SKM-1 (cell line): ENCODE data around the gene SPARC.
"Not testable (repeated sequence)": the region's sequence is repeated elsewhere in the genome, so short reads cannot be mapped to it uniquely, and the experiment has no call there.

ENCODE experiments used
- DNase-seq: peaks from one replicate; lab custom pipeline; 2025; ENCODE audit not compliant: unreplicated experiment; lab: John Stamatoyannopoulos, UW

SPARC gene

GRCh38 chr5:151686674-151687407 is at the start of gene SPARC:
Gene SPARC, minus strand, starts transcription at chr5:151686915. Its CDS starts 10,727 bp downstream, at chr5:151676188.
- DNase-seq: peak; percentile 56

GRCh38 chr5:151735646-151736045 is 48.9 kb upstream of the SPARC start:
- no peak for DNase-seq

- DNase-seq: no peak
Measured at GRCh38 chr5:151734064-151734408, 47.3 kb upstream of the SPARC start.

GRCh38 chr5:151733358-151734063 is 46.8 kb upstream of the SPARC start:
- DNase-seq: no peak

DNA sequence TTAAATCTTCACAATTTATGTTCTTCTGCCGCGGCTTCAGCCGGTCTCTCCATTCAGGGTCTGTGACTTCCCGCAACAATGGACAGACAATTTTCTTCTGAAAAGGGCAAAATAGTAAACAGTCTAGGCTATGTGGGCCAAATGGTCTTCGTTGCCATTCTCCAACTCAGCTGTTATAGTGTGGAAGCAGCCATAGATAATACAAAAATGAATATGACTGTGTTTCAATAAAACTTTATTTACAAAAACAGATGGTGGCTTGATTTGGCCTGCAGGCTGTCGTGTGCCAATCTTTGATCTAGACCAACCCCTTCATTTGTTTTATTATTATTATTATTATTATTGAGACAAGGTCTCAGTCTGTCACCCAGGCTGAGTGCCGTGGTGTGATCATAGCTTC is 43.7 kb upstream of the SPARC start:
- no peak for DNase-seq

GRCh38 chr5:151729597-151729996 is 42.9 kb upstream of the SPARC start:
- not testable (repeated sequence) for DNase-seq

DNA sequence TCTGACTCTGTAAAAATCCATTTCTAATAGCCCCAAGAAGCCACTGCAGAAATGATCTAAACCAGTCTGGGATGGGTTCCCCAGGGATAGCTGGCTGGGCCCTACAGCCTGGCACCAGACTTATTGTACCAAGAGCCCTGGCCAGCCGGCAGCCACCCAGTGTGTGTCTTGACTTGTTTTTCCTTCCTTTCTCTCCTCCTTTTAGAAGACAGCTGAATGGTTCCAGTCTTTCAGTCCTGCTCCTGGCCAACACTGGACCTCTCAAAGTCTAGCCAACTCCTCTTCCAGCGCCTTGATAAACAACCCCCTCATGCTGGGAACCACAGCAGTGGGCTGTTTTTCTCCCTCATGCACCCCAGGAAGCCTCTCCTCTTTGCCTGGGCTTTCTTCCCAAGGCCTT is 37.6 kb upstream of the SPARC start:
- DNase-seq: no peak

DNA sequence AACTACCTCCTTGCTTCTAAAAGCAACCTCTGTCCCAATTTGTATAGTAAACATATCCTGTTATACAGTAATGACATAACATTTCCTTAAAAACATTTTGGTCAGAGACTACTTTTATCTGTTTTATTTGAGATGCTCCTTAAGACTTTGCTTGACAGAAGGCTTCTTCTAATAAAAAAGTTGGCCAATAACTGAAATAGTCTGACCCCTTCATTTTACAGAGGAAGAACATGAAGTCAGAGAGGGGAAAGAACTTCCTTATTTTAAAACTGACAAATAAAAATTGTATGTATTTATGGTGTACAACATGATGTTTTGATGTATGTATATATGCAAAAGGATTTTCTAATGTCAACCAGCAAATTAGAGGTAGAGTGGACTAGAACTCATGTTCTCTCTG is 35.8 kb upstream of the SPARC start:
- DNase-seq: peak; percentile 22

GRCh38 chr5:151721812-151722391 is 35.2 kb upstream of the SPARC start:
- DNase-seq: no peak

GRCh38 chr5:151721087-151721646 is 34.5 kb upstream of the SPARC start:
- DNase-seq: no peak

- peak; percentile 57 for DNase-seq
Measured at GRCh38 chr5:151720215-151720614, 33.5 kb upstream of the SPARC start.

GRCh38 chr5:151719228-151720000 is 32.7 kb upstream of the SPARC start:
- DNase-seq: no peak

- no peak for DNase-seq
Measured at GRCh38 chr5:151718646-151719045, 31.9 kb upstream of the SPARC start.

GRCh38 chr5:151718153-151718552 is 31.4 kb upstream of the SPARC start:
- DNase-seq: no peak

DNA sequence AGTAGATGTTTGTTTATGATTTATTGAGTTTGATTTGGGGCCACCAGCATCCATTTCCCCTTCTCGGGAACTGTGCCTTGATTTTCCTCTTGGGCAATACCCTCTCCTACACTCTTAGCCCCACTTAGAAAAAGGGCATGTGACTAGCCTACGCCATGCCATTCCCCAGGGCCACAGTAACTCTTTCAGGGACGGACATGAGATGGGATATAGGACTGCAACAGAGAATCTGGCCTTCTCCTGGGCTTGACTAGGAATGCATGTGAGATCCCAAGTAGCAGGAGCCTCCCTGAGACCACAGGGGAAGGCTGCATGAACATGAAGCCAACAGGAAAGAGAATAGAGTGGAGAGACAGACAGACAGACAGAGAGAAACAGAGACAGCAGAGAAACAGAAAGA is 30.7 kb upstream of the SPARC start:
- no peak for DNase-seq

GRCh38 chr5:151709109-151709735 is 22.5 kb upstream of the SPARC start:
- no peak for DNase-seq

DNA sequence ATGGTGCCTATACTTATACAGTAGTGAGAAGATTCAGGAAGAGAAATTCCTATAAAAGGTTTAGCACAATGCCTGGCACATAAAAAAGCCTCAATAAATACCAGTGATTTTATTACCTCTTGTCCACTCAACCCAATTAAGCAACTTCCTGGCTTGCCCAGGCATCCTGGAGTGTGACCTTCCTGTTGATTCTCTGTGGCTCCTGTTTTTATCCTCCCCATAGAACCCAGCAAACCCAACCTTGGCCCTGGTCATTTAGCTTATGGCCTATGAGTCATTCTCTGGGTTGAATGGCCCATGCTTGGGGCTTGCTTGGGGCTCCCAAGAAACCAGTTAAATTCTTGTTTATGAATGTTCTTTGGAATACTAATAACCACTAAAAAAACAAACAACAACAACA is 21.4 kb upstream of the SPARC start:
- no peak for DNase-seq

- DNase-seq: no peak
Measured at GRCh38 chr5:151707567-151707966, 20.9 kb upstream of the SPARC start.

DNA sequence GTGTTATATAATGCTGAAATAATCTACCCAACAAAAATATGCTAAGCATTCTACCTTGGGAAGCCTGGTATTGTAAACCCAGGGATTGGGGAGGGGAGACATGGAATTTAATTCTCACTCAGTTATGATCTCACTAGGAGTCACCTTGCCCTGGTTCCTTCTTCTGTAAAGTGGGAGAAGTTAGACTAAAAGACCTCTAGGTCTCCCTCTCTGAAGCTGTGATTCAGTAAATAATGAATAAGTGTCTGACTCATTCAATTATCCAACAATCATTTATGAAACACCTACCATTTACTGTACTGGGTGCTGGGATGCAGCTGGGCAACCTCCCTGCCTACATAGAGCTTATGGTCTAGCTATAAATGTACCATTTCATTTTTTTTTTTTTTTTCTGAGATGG is 20.2 kb upstream of the SPARC start:
- DNase-seq: no peak

- DNase-seq: no peak
Measured at GRCh38 chr5:151703780-151704179, 17.1 kb upstream of the SPARC start.

DNA sequence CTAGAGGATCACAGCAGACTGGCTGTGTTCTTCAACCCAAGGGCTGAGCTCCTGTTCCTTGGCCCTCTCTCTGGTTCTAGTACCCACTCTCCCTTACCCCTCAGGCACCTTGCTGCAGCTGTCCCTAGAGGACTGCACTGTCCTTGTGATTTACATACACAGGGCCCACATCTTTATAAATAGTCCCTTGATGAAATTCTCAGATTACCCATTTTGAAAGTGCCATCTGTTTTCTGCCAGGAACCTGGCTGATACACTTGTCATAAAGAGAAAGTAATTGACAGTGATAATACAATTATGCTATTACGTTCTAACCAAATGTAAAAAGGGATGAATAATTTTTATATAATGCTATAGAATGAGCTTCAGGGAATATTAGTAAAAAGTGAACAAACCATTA is 16.5 kb upstream of the SPARC start:
- no peak for DNase-seq
